GM12891 (cell line): ENCODE results near the gene LASP1.

ENCODE experiments used
- POLR2A ChIP-seq: IDR thresholded peaks from 2 replicates; pipeline ENCODE4 v1.6.1; 2011; ENCODE audit warnings: low read depth, low read length, control low read depth
- POLR2AphosphoS5 ChIP-seq: IDR thresholded peaks from 2 replicates; pipeline ENCODE4 v1.6.1; 2011; ENCODE audit warnings: low read depth, low read length, control low read depth
- POU2F2 ChIP-seq: IDR thresholded peaks from 2 replicates; pipeline ENCODE4 v1.6.1; 2011; ENCODE audit warnings: low read depth, mild to moderate bottlenecking, control low read depth, low read length, moderate library complexity
- SPI1 ChIP-seq: IDR thresholded peaks from 2 replicates; pipeline ENCODE4 v1.6.1; 2011; ENCODE audit warnings: low read depth, low read length, control low read depth
- TAF1 ChIP-seq: IDR thresholded peaks from 2 replicates; pipeline ENCODE4 v1.6.1; 2011; ENCODE audit warnings: low read depth, low read length, control low read depth

DNA sequence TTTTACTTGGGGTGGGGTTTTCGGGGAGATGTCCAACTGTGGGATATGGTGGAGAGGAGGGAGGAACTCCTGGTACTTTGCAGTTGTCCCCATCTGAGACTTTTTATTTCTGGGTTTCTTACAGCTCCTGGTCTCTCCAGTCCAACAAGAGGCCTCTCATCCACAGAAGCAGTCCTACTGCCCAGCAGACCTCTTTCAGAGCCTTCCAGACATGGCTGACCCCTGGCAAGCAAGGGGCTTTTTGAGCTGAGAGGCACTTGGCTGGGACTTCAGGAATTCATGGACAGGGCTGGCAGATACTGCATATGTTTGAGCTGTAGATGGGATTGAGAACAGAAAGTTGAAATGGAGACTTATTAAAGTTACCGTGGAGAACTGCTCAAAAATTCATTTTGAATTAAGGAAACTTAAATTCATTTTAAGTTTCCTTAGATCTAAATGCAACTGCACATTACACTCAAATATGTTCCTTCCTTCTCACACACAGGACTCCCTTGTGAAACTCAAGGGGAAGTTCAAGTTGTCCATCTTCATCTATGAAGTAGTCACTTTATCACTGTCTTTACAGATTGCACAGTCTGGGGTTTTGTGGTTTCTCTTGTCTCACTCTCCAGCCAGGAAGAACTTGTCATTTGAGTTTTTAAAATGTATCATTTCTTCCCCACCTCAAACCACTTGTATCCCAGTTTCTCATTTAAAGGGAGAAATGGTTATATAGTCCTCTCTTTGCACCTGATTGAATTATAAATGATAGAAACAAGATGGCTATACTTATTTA, 56.6 kb downstream of the LASP1 start:
- no peak for TF ChIP-seq SPI1
- no peak for TF ChIP-seq TAF1
- no peak for TF ChIP-seq POLR2A
- TF ChIP-seq POLR2AphosphoS5: no peak
- no peak for TF ChIP-seq POU2F2
